B cell (primary cell): Measurements from ENCODE around the gene GATAD2A.

Source experiments
- EZH2 ChIP-seq: IDR thresholded peaks from 2 replicates; pipeline ENCODE4 v1.6.1; 2012; ENCODE audit warnings: borderline replicate concordance, low read depth, mild to moderate bottlenecking, moderate library complexity, low read length; ENCODE audit not compliant: insufficient read depth, poor library complexity, severe bottlenecking
- TF ChIP-seq, protein P1 (sequence below): fragments of 200-600 bp; IDR thresholded peaks from one replicate; pipeline ENCODE4 v1.8.0; 2022; ENCODE audit warnings: antibody characterized with exemption, mild to moderate bottlenecking

DNA sequence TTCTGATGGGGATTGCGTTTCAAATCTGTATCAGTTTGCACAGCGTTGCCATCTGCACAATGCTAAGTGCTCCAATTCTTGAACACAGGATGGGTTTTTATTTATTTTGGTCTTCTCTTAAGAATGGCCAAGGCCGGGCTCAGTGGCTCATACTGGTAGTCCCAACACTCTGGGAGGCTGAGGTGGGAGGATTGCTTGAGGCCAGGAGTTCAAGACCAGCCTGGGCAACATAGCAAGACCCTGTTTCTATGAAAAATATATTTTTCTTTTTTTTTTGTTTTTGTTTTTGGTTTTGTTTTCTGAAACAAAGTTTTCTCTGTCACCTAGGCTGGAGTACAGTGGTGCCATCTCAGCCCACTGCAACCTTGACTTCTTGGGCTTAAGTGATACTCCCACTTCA lies 117.7 kb downstream of the GATAD2A start:
- TF ChIP-seq, protein P1, sequence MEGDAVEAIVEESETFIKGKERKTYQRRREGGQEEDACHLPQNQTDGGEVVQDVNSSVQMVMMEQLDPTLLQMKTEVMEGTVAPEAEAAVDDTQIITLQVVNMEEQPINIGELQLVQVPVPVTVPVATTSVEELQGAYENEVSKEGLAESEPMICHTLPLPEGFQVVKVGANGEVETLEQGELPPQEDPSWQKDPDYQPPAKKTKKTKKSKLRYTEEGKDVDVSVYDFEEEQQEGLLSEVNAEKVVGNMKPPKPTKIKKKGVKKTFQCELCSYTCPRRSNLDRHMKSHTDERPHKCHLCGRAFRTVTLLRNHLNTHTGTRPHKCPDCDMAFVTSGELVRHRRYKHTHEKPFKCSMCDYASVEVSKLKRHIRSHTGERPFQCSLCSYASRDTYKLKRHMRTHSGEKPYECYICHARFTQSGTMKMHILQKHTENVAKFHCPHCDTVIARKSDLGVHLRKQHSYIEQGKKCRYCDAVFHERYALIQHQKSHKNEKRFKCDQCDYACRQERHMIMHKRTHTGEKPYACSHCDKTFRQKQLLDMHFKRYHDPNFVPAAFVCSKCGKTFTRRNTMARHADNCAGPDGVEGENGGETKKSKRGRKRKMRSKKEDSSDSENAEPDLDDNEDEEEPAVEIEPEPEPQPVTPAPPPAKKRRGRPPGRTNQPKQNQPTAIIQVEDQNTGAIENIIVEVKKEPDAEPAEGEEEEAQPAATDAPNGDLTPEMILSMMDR: no peak
- no peak for TF ChIP-seq EZH2
